ENCODE results near the gene SPATS2. TPM values are rescaled to one million over a fixed set of nuclear protein-coding genes. Genes with fewer than 3 reads are reported as not detected.
"Not testable (repeated sequence)": the region's sequence is repeated elsewhere in the genome, so short reads cannot be mapped to it uniquely, and the experiment has no call there.

SPATS2 gene
- total RNA-seq, 1 experiment from 2014 or later, result 31.9 TPM

GRCh38 chr12:49505672-49506071, 138.4 kb downstream of the SPATS2 start:
- Histone ChIP-seq H3K4me3 (ENCODE audit: insufficient read depth, low read depth, low read length) (no peak overlapping the region), H3K27me3 (ENCODE audit: control insufficient read depth, insufficient read depth, low read length) (no peaks in the 10 kb centered on the region), H3K36me3 (replicated peaks; ENCODE audit: control insufficient read depth, insufficient read depth, low read length) (no peaks in the 10 kb centered on the region; the same call in 1 of the 2 replicates)
- DNase-seq, result no peak

- no peaks in the 10 kb centered on the region for H3K27me3 ChIP-seq (ENCODE audit: control insufficient read depth, insufficient read depth, low read length)
- no peak overlapping the region for H3K4me3 ChIP-seq (ENCODE audit: insufficient read depth, low read depth, low read length)
- H3K36me3 ChIP-seq (replicated peaks; ENCODE audit: control insufficient read depth, insufficient read depth, low read length), result no peaks in the 10 kb centered on the region; the same call in 1 of the 2 replicates
- DNase-seq, result no peak
These were observed 139.9 kb downstream of the SPATS2 start for GRCh38 chr12:49507139-49507538.

GRCh38 chr12:49509681-49510080, 142.4 kb downstream of the SPATS2 start:
- H3K4me3 ChIP-seq (ENCODE audit: insufficient read depth, low read depth, low read length); H3K27me3 ChIP-seq (ENCODE audit: control insufficient read depth, insufficient read depth, low read length); DNase-seq: not testable (repeated sequence)

GRCh38 chr12:49511410-49511809, 144.1 kb downstream of the SPATS2 start:
- no peaks in the 10 kb centered on the region for H3K36me3 ChIP-seq (replicated peaks; ENCODE audit: control insufficient read depth, insufficient read depth, low read length)
- no peaks in the 10 kb centered on the region for H3K27me3 ChIP-seq (ENCODE audit: control insufficient read depth, insufficient read depth, low read length)
- H3K4me3 ChIP-seq (ENCODE audit: insufficient read depth, low read depth, low read length), result no peak overlapping the region
- no peak for DNase-seq

More at GRCh38 chr12:49509681-49510080, 142.4 kb downstream of the SPATS2 start:
- H3K36me3 ChIP-seq (replicated peaks; ENCODE audit: control insufficient read depth, insufficient read depth, low read length), result not testable (repeated sequence)

- DNase-seq, result no peak
- Histone ChIP-seq H3K4me3 (ENCODE audit: insufficient read depth, low read depth, low read length) (no peak overlapping the region), H3K27me3 (ENCODE audit: control insufficient read depth, insufficient read depth, low read length) (no peaks in the 10 kb centered on the region), H3K36me3 (replicated peaks; ENCODE audit: control insufficient read depth, insufficient read depth, low read length) (no peaks in the 10 kb centered on the region)
These were observed 145.3 kb downstream of the SPATS2 start for GRCh38 chr12:49512546-49512945.

- Histone ChIP-seq H3K36me3 (replicated peaks; ENCODE audit: control insufficient read depth, insufficient read depth, low read length) (no peaks in the 10 kb centered on the region), H3K4me3 (ENCODE audit: insufficient read depth, low read depth, low read length) (no peak overlapping the region), H3K27me3 (ENCODE audit: control insufficient read depth, insufficient read depth, low read length) (no peaks in the 10 kb centered on the region)
- no peak for DNase-seq
These were observed 148.0 kb downstream of the SPATS2 start for GRCh38 chr12:49515266-49515665.

- Histone ChIP-seq H3K36me3 (replicated peaks; ENCODE audit: control insufficient read depth, insufficient read depth, low read length) (no peaks in the 10 kb centered on the region; the same call in 1 of the 2 replicates), H3K4me3 (ENCODE audit: insufficient read depth, low read depth, low read length) (no peak overlapping the region), H3K27me3 (ENCODE audit: control insufficient read depth, insufficient read depth, low read length) (no peaks in the 10 kb centered on the region)
- DNase-seq, result no peak
These were observed 151.8 kb downstream of the SPATS2 start for GRCh38 chr12:49518914-49519573.

GRCh38 chr12:49519574-49519936, 152.3 kb downstream of the SPATS2 start:
- no peak for DNase-seq
- no peaks in the 10 kb centered on the region; the same call in 1 of the 2 replicates for H3K36me3 ChIP-seq (replicated peaks; ENCODE audit: control insufficient read depth, insufficient read depth, low read length)
- H3K4me3 ChIP-seq (ENCODE audit: insufficient read depth, low read depth, low read length), result no peak overlapping the region
- H3K27me3 ChIP-seq (ENCODE audit: control insufficient read depth, insufficient read depth, low read length), result no peaks in the 10 kb centered on the region

- no peak overlapping the region for H3K4me3 ChIP-seq (ENCODE audit: insufficient read depth, low read depth, low read length)
- H3K27me3 ChIP-seq (ENCODE audit: control insufficient read depth, insufficient read depth, low read length), result no peaks in the 10 kb centered on the region
- peaks cover 2% of the 10 kb centered on the region for H3K36me3 ChIP-seq (replicated peaks; ENCODE audit: control insufficient read depth, insufficient read depth, low read length)
- DNase-seq, result no peak
These were observed 154.1 kb downstream of the SPATS2 start for GRCh38 chr12:49521389-49521788.

- H3K36me3 ChIP-seq (replicated peaks; ENCODE audit: control insufficient read depth, insufficient read depth, low read length), result peaks cover 2% of the 10 kb centered on the region
- no peak overlapping the region for H3K4me3 ChIP-seq (ENCODE audit: insufficient read depth, low read depth, low read length)
- DNase-seq, result no peak
- H3K27me3 ChIP-seq (ENCODE audit: control insufficient read depth, insufficient read depth, low read length), result no peaks in the 10 kb centered on the region
These were observed 157.5 kb downstream of the SPATS2 start for GRCh38 chr12:49524660-49525324.

- no peak for DNase-seq
- Histone ChIP-seq H3K4me3 (ENCODE audit: insufficient read depth, low read depth, low read length) (no peak overlapping the region), H3K36me3 (replicated peaks; ENCODE audit: control insufficient read depth, insufficient read depth, low read length) (peaks cover 2% of the 10 kb centered on the region), H3K27me3 (ENCODE audit: control insufficient read depth, insufficient read depth, low read length) (no peaks in the 10 kb centered on the region)
These were observed 158.7 kb downstream of the SPATS2 start for GRCh38 chr12:49525942-49526341.

- peaks cover 2% of the 10 kb centered on the region for H3K36me3 ChIP-seq (replicated peaks; ENCODE audit: control insufficient read depth, insufficient read depth, low read length)
- peak; percentile 17 for DNase-seq
- H3K27me3 ChIP-seq (ENCODE audit: control insufficient read depth, insufficient read depth, low read length), result no peaks in the 10 kb centered on the region; the same call in 1 of the 2 replicates
- no peak overlapping the region for H3K4me3 ChIP-seq (ENCODE audit: insufficient read depth, low read depth, low read length)
These were observed 160.3 kb downstream of the SPATS2 start for GRCh38 chr12:49527361-49528130.

GRCh38 chr12:49529414-49529813, 162.2 kb downstream of the SPATS2 start:
- no peak for DNase-seq
- peaks cover 2% of the 10 kb centered on the region for H3K36me3 ChIP-seq (replicated peaks; ENCODE audit: control insufficient read depth, insufficient read depth, low read length)
- H3K4me3 ChIP-seq (ENCODE audit: insufficient read depth, low read depth, low read length), result no peak overlapping the region
- no peaks in the 10 kb centered on the region; the same call in 1 of the 2 replicates for H3K27me3 ChIP-seq (ENCODE audit: control insufficient read depth, insufficient read depth, low read length)

GRCh38 chr12:49531745-49532144, 164.5 kb downstream of the SPATS2 start:
- DNase-seq, result no peak
- Histone ChIP-seq H3K27me3 (ENCODE audit: control insufficient read depth, insufficient read depth, low read length) (peaks cover 17% of the 10 kb centered on the region), H3K36me3 (replicated peaks; ENCODE audit: control insufficient read depth, insufficient read depth, low read length) (no peaks in the 10 kb centered on the region), H3K4me3 (ENCODE audit: insufficient read depth, low read depth, low read length) (no peak overlapping the region)

GRCh38 chr12:49533331-49533730, 166.1 kb downstream of the SPATS2 start:
- no peak for DNase-seq
- H3K36me3 ChIP-seq (replicated peaks; ENCODE audit: control insufficient read depth, insufficient read depth, low read length), result no peaks in the 10 kb centered on the region
- peaks cover 33% of the 10 kb centered on the region for H3K27me3 ChIP-seq (ENCODE audit: control insufficient read depth, insufficient read depth, low read length)

More at GRCh38 chr12:49533331-49533730, 166.1 kb downstream of the SPATS2 start:
- H3K4me3 ChIP-seq (ENCODE audit: insufficient read depth, low read depth, low read length), result no peak overlapping the region
